AG09319 (cell line): ENCODE data around the gene MAP7D2.

Experiments
- DNase-seq: peaks from one replicate; pipeline ENCODE4 v3.0.0-alpha.2; 2010; ENCODE audit warnings: low read depth; ENCODE audit errors: extremely low read depth
- TF ChIP-seq, protein P1 (sequence below): IDR thresholded peaks from 2 replicates; pipeline ENCODE4 v1.5.1; 2011; ENCODE audit warnings: low read depth, mild to moderate bottlenecking, inconsistent platforms, low read length, moderate library complexity

MAP7D2 gene

GRCh38 chrX:19991350-19991718 is 125.4 kb downstream of the MAP7D2 start:
- TF ChIP-seq, protein P1, sequence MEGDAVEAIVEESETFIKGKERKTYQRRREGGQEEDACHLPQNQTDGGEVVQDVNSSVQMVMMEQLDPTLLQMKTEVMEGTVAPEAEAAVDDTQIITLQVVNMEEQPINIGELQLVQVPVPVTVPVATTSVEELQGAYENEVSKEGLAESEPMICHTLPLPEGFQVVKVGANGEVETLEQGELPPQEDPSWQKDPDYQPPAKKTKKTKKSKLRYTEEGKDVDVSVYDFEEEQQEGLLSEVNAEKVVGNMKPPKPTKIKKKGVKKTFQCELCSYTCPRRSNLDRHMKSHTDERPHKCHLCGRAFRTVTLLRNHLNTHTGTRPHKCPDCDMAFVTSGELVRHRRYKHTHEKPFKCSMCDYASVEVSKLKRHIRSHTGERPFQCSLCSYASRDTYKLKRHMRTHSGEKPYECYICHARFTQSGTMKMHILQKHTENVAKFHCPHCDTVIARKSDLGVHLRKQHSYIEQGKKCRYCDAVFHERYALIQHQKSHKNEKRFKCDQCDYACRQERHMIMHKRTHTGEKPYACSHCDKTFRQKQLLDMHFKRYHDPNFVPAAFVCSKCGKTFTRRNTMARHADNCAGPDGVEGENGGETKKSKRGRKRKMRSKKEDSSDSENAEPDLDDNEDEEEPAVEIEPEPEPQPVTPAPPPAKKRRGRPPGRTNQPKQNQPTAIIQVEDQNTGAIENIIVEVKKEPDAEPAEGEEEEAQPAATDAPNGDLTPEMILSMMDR = no peak
- DNase-seq = no peak

DNA sequence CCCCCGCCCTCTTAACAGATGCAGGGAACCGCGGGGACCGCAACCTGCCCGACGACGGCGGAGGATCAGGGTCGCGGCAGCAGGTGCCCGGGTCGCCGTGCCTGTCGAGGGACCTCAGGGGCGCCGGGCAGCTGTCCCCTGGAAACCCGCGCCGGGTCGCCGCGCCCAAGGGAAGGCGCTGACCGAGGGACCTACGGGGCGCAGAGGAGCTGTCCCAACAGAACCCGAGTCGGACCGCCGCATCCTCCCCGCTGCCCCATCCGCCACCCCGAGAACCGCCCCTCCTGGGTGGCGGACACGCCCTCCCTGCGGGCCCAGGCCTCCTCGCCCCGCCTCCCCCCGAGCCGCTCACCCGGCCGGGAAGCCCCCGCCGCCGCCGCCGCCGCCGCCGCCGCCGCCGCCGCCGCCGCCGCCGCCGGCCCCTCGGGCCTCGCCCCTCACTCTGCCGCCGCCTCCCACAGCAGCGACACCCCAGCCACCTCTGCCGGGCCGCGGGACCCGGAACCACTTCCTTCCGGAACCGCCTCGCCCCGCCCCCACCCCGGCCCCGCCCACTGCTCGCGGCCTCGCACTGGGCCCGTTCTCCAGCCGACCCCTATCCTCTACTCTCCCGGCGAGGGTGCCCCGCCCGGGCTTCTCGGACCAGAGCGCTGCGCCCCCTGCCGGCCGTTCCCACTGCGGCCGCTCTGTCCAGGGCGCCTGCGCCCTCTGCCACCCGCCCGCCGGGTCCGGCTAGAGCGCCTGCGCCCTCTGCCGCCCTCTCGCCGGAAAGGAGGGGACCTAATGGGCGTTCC is 126.0 kb downstream of the MAP7D2 start, which contains the start of gene BCLAF3:
Gene BCLAF3 (minus strand): TSS at position 506 of the 794 bp plus-strand sequence. CDS start 20,797 bp downstream, outside the sequence.
- TF ChIP-seq, protein P1 = peak; percentile 45
- peak; percentile 66 for DNase-seq

DNA sequence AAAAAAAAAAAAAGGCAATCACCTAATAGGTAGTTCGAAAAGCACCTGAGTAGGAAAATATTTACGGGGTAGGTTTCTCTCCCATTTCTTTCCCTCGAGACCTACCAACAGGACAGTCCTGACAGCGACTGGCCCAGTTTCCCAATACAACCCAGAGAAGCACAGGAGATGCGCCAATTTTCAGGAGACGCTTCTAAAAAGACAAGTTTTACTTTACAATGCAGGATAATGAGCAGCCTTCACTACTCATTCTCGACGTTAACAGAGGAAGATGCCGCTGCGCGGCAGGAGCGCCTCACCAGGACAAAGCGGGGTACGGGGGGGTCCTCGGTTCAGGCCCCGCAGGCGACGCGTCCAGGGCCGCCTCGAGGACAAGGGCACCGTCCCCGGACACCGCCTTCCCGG is 126.6 kb downstream of the MAP7D2 start:
- DNase-seq = no peak

GRCh38 chrX:19987856-19988255 is 128.9 kb downstream of the MAP7D2 start:
- DNase-seq = no peak
- TF ChIP-seq, protein P1 = no peak

More for the DNA sequence above, 126.6 kb downstream of the MAP7D2 start:
- TF ChIP-seq, protein P1 = no peak

DNA sequence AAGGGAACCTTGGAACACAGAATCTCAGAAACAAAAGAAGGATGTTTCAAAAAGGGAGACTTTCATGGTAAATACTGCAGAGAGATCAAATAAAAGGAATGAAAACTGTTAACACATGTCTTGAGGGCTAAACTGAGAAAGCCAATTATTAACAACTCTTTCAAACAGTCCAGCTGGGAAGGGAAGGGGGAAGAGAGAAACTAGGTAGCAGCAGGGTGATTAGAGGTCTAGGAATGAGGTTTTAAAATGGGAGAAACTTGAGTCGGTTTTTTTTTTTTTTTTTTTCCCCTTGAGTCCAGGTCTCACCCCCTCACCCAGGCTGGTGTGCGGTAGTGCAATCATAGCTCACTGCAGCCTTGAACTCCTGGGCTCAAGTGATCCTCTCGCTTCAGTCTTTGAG is 130.2 kb downstream of the MAP7D2 start:
- TF ChIP-seq, protein P1 = no peak
- no peak for DNase-seq

- no peak for DNase-seq
- TF ChIP-seq, protein P1 = no peak
Observed at GRCh38 chrX:19981947-19982346, 134.8 kb downstream of the MAP7D2 start.

DNA sequence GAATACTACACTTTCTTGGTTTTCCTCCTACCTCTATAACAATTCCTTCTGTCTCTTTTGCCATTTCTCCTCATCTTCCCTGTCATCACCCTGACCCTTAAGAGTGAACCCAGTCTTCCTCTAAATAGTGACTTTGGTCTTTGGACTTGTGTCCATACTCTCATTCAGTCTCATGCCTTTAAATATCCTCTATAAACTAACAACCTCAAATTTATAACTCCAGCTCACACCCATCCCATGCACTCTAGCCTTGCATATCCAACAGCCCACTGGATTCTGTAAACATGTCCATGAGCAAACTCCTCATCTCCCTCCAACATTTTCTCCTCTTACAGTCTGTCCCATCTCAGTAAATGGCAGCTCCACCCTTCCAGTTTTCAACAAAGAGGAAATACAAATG is 140.9 kb downstream of the MAP7D2 start:
- DNase-seq = no peak
- TF ChIP-seq, protein P1 = no peak
